T-helper 2 cell (primary cell): Measurements from ENCODE around the gene ANOS1.

ENCODE experiments used
- DNase-seq, 5 experiments: peaks; one replicate each; pipeline versions ENCODE4 v3.0.0 to v3.0.0-alpha.2; 2012 to 2022

ANOS1 gene

GRCh38 chrX:8714164-8714563 lies 17.8 kb downstream of the ANOS1 start:
- DNase-seq: no peak

GRCh38 chrX:8711401-8711800 lies 20.5 kb downstream of the ANOS1 start:
- DNase-seq: no peak

GRCh38 chrX:8704184-8704583 lies 27.8 kb downstream of the ANOS1 start:
- no peak for DNase-seq

GRCh38 chrX:8692871-8693270 lies 39.1 kb downstream of the ANOS1 start:
- DNase-seq: no peak

- no peak for DNase-seq
These were observed 42.5 kb downstream of the ANOS1 start for GRCh38 chrX:8689473-8689872.

GRCh38 chrX:8688776-8689175 lies 43.2 kb downstream of the ANOS1 start:
- DNase-seq: no peak

- no peak for DNase-seq
These were observed 47.6 kb downstream of the ANOS1 start for GRCh38 chrX:8684201-8684965.

GRCh38 chrX:8683687-8684086 lies 48.2 kb downstream of the ANOS1 start:
- no peak for DNase-seq

GRCh38 chrX:8679550-8679949 lies 52.4 kb downstream of the ANOS1 start:
- DNase-seq: no peak

- no peak for DNase-seq
These were observed 56.8 kb downstream of the ANOS1 start for GRCh38 chrX:8675006-8675630.

GRCh38 chrX:8673201-8673600 lies 58.7 kb downstream of the ANOS1 start:
- DNase-seq: no peak

GRCh38 chrX:8672176-8672575 lies 59.8 kb downstream of the ANOS1 start:
- DNase-seq: no peak

- DNase-seq: no peak
These were observed 63.1 kb downstream of the ANOS1 start for GRCh38 chrX:8668813-8669212.

GRCh38 chrX:8663325-8663724 lies 68.6 kb downstream of the ANOS1 start:
- no peak for DNase-seq

- no peak for DNase-seq
These were observed 74.1 kb downstream of the ANOS1 start for GRCh38 chrX:8657883-8658282.

GRCh38 chrX:8653956-8654355 lies 78.0 kb downstream of the ANOS1 start:
- DNase-seq: no peak

- DNase-seq: no peak
These were observed 82.0 kb downstream of the ANOS1 start for GRCh38 chrX:8649969-8650368.

- DNase-seq: no peak
These were observed 84.8 kb downstream of the ANOS1 start for GRCh38 chrX:8647176-8647575.

GRCh38 chrX:8639949-8640475 lies 91.9 kb downstream of the ANOS1 start:
- no peak for DNase-seq

- no peak for DNase-seq
These were observed 95.4 kb downstream of the ANOS1 start for GRCh38 chrX:8636497-8636896.

- DNase-seq: no peak
These were observed 96.1 kb downstream of the ANOS1 start for GRCh38 chrX:8635812-8636211.

- DNase-seq: no peak
These were observed 99.0 kb downstream of the ANOS1 start for GRCh38 chrX:8632924-8633323.

- DNase-seq: no peak
These were observed 102.1 kb downstream of the ANOS1 start for GRCh38 chrX:8629871-8630270.

GRCh38 chrX:8627796-8628195 lies 104.1 kb downstream of the ANOS1 start:
- DNase-seq: no peak
